Neural progenitor cell (in vitro differentiated cells): ENCODE measurements around the gene SLC6A11. TPM values are rescaled to one million over a fixed set of nuclear protein-coding genes. Genes with fewer than 3 reads are reported as not detected.

Experiments used
- DNase-seq: peaks from one replicate; pipeline ENCODE4 v3.0.0-alpha.2; 2016; ENCODE audit warnings: low spot score
- H2AFZ ChIP-seq: fragments of 200-600 bp; sonication (generic); replicated peaks from 2 replicates; pipeline ENCODE4 v1.6.1; 2016; ENCODE audit warnings: antibody characterized with exemption
- H3F3A ChIP-seq: fragments of 200-600 bp; sonication (generic); 2 replicates; pipeline ENCODE4 v1.6.1; 2016; ENCODE audit warnings: antibody characterized with exemption, low read depth
- H3K27ac ChIP-seq: fragments of 200-600 bp; sonication (generic); 2 replicates; pipeline ENCODE4 v1.5.1; 2016; ENCODE audit warnings: mild to moderate bottlenecking
- H3K27me3 ChIP-seq: fragments of 200-600 bp; sonication (generic); 2 replicates; pipeline ENCODE4 v1.6.1; 2016; ENCODE audit warnings: mild to moderate bottlenecking, moderate library complexity
- H3K36me3 ChIP-seq: fragments of 200-600 bp; sonication (generic); 2 replicates; pipeline ENCODE4 v1.5.1; 2016
- H3K4me1 ChIP-seq: fragments of 200-600 bp; sonication (generic); 2 replicates; pipeline ENCODE4 v1.6.1; 2016; ENCODE audit warnings: mixed run types
- H3K4me2 ChIP-seq: fragments of 200-600 bp; sonication (generic); 2 replicates; pipeline ENCODE4 v1.6.1; 2016
- H3K4me3 ChIP-seq: fragments of 200-600 bp; sonication (generic); 2 replicates; pipeline ENCODE4 v1.5.1; 2016
- H3K79me2 ChIP-seq: fragments of 200-600 bp; sonication (generic); 2 replicates; pipeline ENCODE4 v1.6.1; 2016; ENCODE audit warnings: low read depth
- H3K9ac ChIP-seq: fragments of 200-600 bp; sonication (generic); 2 replicates; pipeline ENCODE4 v1.6.1; 2016
- H3K9me3 ChIP-seq: fragments of 200-600 bp; sonication (generic); 2 replicates; pipeline ENCODE4 v1.5.1; 2016; ENCODE audit warnings: low read depth
- H4K20me1 ChIP-seq: fragments of 200-600 bp; sonication (generic); 2 replicates; pipeline ENCODE4 v1.6.1; 2016; ENCODE audit warnings: low read depth
- H3K27ac Mint-ChIP-seq: 3 replicates; pipeline ENCODE4 v1.8.0; 2021; ENCODE audit warnings: mixed read lengths
- H3K27me3 Mint-ChIP-seq: 2 replicates; pipeline ENCODE4 v1.8.0; 2022; ENCODE audit warnings: low read depth, mild to moderate bottlenecking, inconsistent platforms, moderate library complexity, mixed read lengths; ENCODE audit not compliant: insufficient read depth
- H3K36me3 Mint-ChIP-seq: 3 replicates; pipeline ENCODE4 v1.8.0; 2021; ENCODE audit warnings: mixed read lengths
- H3K4me1 Mint-ChIP-seq: 3 replicates; pipeline ENCODE4 v1.8.0; 2021; ENCODE audit warnings: mixed read lengths
- H3K4me3 Mint-ChIP-seq: 3 replicates; pipeline ENCODE4 v1.8.0; 2021; ENCODE audit warnings: mild to moderate bottlenecking, moderate library complexity, mixed read lengths
- H3K9me3 Mint-ChIP-seq: 3 replicates; pipeline ENCODE4 v1.8.0; 2020; ENCODE audit warnings: mixed read lengths
- CTCF ChIP-seq: fragments of 200-600 bp; sonication (generic); IDR thresholded peaks from 2 replicates; pipeline ENCODE4 v1.5.1; 2017; ENCODE audit warnings: antibody characterized with exemption, mild to moderate bottlenecking
- EZH2 ChIP-seq: fragments of 200-600 bp; sonication (generic); IDR thresholded peaks from 2 replicates; pipeline ENCODE4 v1.6.1; 2017; ENCODE audit warnings: antibody characterized with exemption, mild to moderate bottlenecking, moderate library complexity
- EZH2phosphoT487 ChIP-seq: fragments of 200-600 bp; sonication (generic); IDR thresholded peaks from 2 replicates; pipeline ENCODE4 v1.6.1; 2017; ENCODE audit warnings: antibody characterized with exemption
- total RNA-seq: library from RNA; depleted of rRNA; stranded (reverse); fragments of >200 nt; gene quantifications from 2 replicates; pipeline ENCODE4 v1.2.3, GENCODE V29; 2015; ENCODE audit warnings: low replicate concordance

Gene SLC6A11
- total RNA-seq, 1 donor from 2014 or later, result 0.86 TPM

- H3K9me3 Mint-ChIP-seq, result no peaks in the 10 kb centered on the region
These were observed 25.3 kb upstream of the SLC6A11 start for GRCh38 chr3:10790713-10791112.

GRCh38 chr3:10792208-10792607 lies 23.8 kb upstream of the SLC6A11 start:
- no peak overlapping the region for H3K9ac ChIP-seq
- no peak overlapping the region for H3K27ac ChIP-seq
- no peak overlapping the region for H3K4me2 ChIP-seq
- no peaks in the 10 kb centered on the region for H3K36me3 Mint-ChIP-seq
- no peak overlapping the region for H3K4me3 ChIP-seq
- H3K27me3 ChIP-seq, result peaks cover 63% of the 10 kb centered on the region
- no peaks in the 10 kb centered on the region for H3K36me3 ChIP-seq
- no peaks in the 10 kb centered on the region for H4K20me1 ChIP-seq
- TF ChIP-seq EZH2phosphoT487 (no peak), CTCF (no peak), EZH2 (no peak)
- no peak for DNase-seq
- peaks cover 3% of the 10 kb centered on the region for H3K27me3 Mint-ChIP-seq
- H3K4me1 Mint-ChIP-seq, result no peaks in the 10 kb centered on the region
- no peaks in the 10 kb centered on the region for H3K4me1 ChIP-seq
- no peaks in the 10 kb centered on the region for H3K9me3 Mint-ChIP-seq
- H3K27ac Mint-ChIP-seq, result no peak overlapping the region
- no peaks in the 10 kb centered on the region for H3K9me3 ChIP-seq
- H3K4me3 Mint-ChIP-seq, result no peak overlapping the region
- H3K79me2 ChIP-seq, result no peaks in the 10 kb centered on the region
- H3F3A ChIP-seq, result no peaks in the 10 kb centered on the region
- H2AFZ ChIP-seq, result no peak overlapping the region

More at GRCh38 chr3:10790713-10791112, 25.3 kb upstream of the SLC6A11 start:
- H3K79me2 ChIP-seq, result no peaks in the 10 kb centered on the region
- H3F3A ChIP-seq, result no peaks in the 10 kb centered on the region
- Mint-ChIP-seq H3K36me3 (no peaks in the 10 kb centered on the region), H3K4me3 (no peak overlapping the region), H3K27me3 (peaks cover 3% of the 10 kb centered on the region), H3K27ac (no peak overlapping the region), H3K4me1 (no peaks in the 10 kb centered on the region)
- H3K27ac ChIP-seq, result no peak overlapping the region
- peaks cover 63% of the 10 kb centered on the region for H3K27me3 ChIP-seq
- no peak for TF ChIP-seq CTCF
- TF ChIP-seq EZH2, result no peak
- TF ChIP-seq EZH2phosphoT487, result no peak
- H3K9me3 ChIP-seq, result no peaks in the 10 kb centered on the region
- DNase-seq, result no peak
- H4K20me1 ChIP-seq, result no peaks in the 10 kb centered on the region
- no peak overlapping the region for H3K4me3 ChIP-seq
- H3K4me2 ChIP-seq, result no peak overlapping the region
- no peak overlapping the region for H3K9ac ChIP-seq
- H3K36me3 ChIP-seq, result no peaks in the 10 kb centered on the region
- H2AFZ ChIP-seq, result no peak overlapping the region
- no peaks in the 10 kb centered on the region for H3K4me1 ChIP-seq

- peaks cover 4% of the 10 kb centered on the region for H3K27me3 Mint-ChIP-seq
- no peak for DNase-seq
These were observed 17.2 kb upstream of the SLC6A11 start for GRCh38 chr3:10798600-10799367.

More at GRCh38 chr3:10798600-10799367, 17.2 kb upstream of the SLC6A11 start:
- H3K9ac ChIP-seq, result no peak overlapping the region
- H3K27ac Mint-ChIP-seq, result no peak overlapping the region
- TF ChIP-seq EZH2 (no peak), CTCF (no peak), EZH2phosphoT487 (no peak)
- H3K9me3 ChIP-seq, result no peaks in the 10 kb centered on the region
- H3K4me3 ChIP-seq, result no peak overlapping the region
- no peak overlapping the region for H3K4me3 Mint-ChIP-seq
- no peak overlapping the region for H2AFZ ChIP-seq
- no peaks in the 10 kb centered on the region for H3K36me3 Mint-ChIP-seq
- no peak overlapping the region for H3K4me2 ChIP-seq
- H3K79me2 ChIP-seq, result no peaks in the 10 kb centered on the region
- H3K4me1 ChIP-seq, result no peaks in the 10 kb centered on the region
- H3K4me1 Mint-ChIP-seq, result no peaks in the 10 kb centered on the region
- H3K27me3 ChIP-seq, result peaks cover 83% of the 10 kb centered on the region
- H3K36me3 ChIP-seq, result no peaks in the 10 kb centered on the region
- H3K27ac ChIP-seq, result no peak overlapping the region
- no peaks in the 10 kb centered on the region for H3K9me3 Mint-ChIP-seq
- no peaks in the 10 kb centered on the region for H4K20me1 ChIP-seq
- no peaks in the 10 kb centered on the region for H3F3A ChIP-seq
